HEK293 (cell line): ENCODE results near the gene HTR1A.

Experiments used
- HOXA7 ChIP-seq: sonication (generic); formaldehyde crosslinking; IDR thresholded peaks from 2 replicates; pipeline ENCODE4 v1.8.1; 2022; ENCODE audit warnings: missing genetic modification reagents, borderline replicate concordance
- KLF10 ChIP-seq: fragments of 450-650 bp; IDR thresholded peaks from 2 replicates; pipeline ENCODE4 v1.5.1; 2018; ENCODE audit warnings: missing biosample characterization, mild to moderate bottlenecking, missing genetic modification characterization
- TCF7L2 ChIP-seq: IDR thresholded peaks from 2 replicates; pipeline ENCODE4 v1.6.1; 2011; ENCODE audit warnings: low read depth, mild to moderate bottlenecking, inconsistent platforms, low read length, moderate library complexity, borderline replicate concordance
- ZBTB7A ChIP-seq: fragments of 450-650 bp; formaldehyde crosslinking; IDR thresholded peaks from 2 replicates; pipeline ENCODE4 v1.5.1; 2016; ENCODE audit warnings: low read depth, missing biosample characterization, missing genetic modification characterization
- ZNF473 ChIP-seq: fragments of 450-650 bp; formaldehyde crosslinking; IDR thresholded peaks from 2 replicates; pipeline ENCODE4 v1.5.1; 2017; ENCODE audit warnings: missing biosample characterization, missing genetic modification characterization
- ZNF561 ChIP-seq: fragments of 450-650 bp; IDR thresholded peaks from 2 replicates; pipeline ENCODE4 v1.5.1; 2018; ENCODE audit warnings: missing biosample characterization, missing genetic modification characterization, borderline replicate concordance
- ZNF747 ChIP-seq: fragments of 450-650 bp; formaldehyde crosslinking; IDR thresholded peaks from 2 replicates; pipeline ENCODE4 v1.5.1; 2016; ENCODE audit warnings: missing biosample characterization, missing genetic modification characterization
- TF ChIP-seq, protein P1 (sequence below): fragments of 450-650 bp; formaldehyde crosslinking; IDR thresholded peaks from 2 replicates; pipeline ENCODE4 v1.5.1; 2016; ENCODE audit warnings: missing biosample characterization, missing genetic modification characterization
- TF ChIP-seq, protein P2 (sequence below): fragments of 450-650 bp; formaldehyde crosslinking; IDR thresholded peaks from 2 replicates; pipeline ENCODE4 v1.5.1; 2016; ENCODE audit warnings: missing biosample characterization, missing genetic modification characterization
- TF ChIP-seq, protein P3 (sequence below): fragments of 450-650 bp; formaldehyde crosslinking; IDR thresholded peaks from 2 replicates; pipeline ENCODE4 v1.5.1; 2016; ENCODE audit warnings: missing biosample characterization, missing genetic modification characterization
- TF ChIP-seq, protein P4 (sequence below): fragments of 450-650 bp; formaldehyde crosslinking; optimal IDR thresholded peaks from 2 replicates; pipeline ENCODE3; 2016; ENCODE audit warnings: missing biosample characterization, mild to moderate bottlenecking, missing genetic modification characterization

DNA sequence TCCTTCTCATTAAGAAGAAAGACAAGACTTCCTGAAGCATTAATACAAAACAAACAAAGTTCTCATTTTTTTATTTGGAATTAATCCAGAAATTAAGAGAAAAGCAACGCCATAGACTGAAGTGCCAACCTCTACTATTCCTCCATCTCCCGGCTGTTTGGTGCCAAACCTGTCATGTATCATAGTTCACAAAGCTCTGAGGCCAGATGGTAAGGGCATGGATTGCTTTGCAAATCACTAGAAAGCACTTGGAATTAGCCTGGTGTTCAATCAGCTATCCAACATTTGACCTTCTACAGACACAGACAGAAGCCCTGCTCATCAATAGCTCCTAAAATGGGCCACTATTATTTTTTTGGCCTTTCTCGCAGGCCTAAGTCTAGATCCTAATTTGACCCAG, 33.8 kb downstream of the HTR1A start:
- TF ChIP-seq, protein P1, sequence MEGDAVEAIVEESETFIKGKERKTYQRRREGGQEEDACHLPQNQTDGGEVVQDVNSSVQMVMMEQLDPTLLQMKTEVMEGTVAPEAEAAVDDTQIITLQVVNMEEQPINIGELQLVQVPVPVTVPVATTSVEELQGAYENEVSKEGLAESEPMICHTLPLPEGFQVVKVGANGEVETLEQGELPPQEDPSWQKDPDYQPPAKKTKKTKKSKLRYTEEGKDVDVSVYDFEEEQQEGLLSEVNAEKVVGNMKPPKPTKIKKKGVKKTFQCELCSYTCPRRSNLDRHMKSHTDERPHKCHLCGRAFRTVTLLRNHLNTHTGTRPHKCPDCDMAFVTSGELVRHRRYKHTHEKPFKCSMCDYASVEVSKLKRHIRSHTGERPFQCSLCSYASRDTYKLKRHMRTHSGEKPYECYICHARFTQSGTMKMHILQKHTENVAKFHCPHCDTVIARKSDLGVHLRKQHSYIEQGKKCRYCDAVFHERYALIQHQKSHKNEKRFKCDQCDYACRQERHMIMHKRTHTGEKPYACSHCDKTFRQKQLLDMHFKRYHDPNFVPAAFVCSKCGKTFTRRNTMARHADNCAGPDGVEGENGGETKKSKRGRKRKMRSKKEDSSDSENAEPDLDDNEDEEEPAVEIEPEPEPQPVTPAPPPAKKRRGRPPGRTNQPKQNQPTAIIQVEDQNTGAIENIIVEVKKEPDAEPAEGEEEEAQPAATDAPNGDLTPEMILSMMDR (tag by site-specific recombination) = no peak
- TF ChIP-seq ZNF561 (tag by site-specific recombination) (no peak), ZNF747 (tag by site-specific recombination) (no peak), KLF10 (no peak), TCF7L2 (no peak), ZBTB7A (tag by site-specific recombination) (no peak), ZNF473 (tag by site-specific recombination) (no peak), HOXA7 (no peak)
- TF ChIP-seq, protein P2, sequence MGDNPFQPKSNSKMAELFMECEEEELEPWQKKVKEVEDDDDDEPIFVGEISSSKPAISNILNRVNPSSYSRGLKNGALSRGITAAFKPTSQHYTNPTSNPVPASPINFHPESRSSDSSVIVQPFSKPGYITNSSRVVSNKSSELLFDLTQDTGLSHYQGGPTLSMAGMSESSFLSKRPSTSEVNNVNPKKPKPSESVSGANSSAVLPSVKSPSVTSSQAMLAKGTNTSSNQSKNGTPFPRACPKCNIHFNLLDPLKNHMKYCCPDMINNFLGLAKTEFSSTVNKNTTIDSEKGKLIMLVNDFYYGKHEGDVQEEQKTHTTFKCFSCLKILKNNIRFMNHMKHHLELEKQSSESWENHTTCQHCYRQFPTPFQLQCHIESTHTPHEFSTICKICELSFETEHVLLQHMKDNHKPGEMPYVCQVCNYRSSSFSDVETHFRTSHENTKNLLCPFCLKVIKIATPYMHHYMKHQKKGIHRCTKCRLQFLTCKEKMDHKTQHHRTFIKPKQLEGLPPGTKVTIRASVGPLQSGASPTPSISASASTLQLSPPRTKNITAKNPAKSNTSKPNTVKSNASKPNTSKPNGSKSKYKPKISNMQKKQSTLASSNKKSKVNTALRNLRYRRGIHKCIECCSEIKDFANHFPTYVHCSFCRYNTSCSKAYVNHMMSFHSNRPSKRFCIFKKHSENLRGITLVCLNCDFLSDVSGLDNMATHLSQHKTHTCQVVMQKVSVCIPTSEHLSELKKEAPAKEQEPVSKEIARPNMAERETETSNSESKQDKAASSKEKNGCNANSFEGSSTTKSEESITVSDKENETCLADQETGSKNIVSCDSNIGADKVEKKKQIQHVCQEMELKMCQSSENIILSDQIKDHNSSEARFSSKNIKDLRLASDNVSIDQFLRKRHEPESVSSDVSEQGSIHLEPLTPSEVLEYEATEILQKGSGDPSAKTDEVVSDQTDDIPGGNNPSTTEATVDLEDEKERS (tag by site-specific recombination) = no peak
- TF ChIP-seq, protein P3, sequence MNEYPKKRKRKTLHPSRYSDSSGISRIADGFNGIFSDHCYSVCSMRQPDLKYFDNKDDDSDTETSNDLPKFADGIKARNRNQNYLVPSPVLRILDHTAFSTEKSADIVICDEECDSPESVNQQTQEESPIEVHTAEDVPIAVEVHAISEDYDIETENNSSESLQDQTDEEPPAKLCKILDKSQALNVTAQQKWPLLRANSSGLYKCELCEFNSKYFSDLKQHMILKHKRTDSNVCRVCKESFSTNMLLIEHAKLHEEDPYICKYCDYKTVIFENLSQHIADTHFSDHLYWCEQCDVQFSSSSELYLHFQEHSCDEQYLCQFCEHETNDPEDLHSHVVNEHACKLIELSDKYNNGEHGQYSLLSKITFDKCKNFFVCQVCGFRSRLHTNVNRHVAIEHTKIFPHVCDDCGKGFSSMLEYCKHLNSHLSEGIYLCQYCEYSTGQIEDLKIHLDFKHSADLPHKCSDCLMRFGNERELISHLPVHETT (tag by site-specific recombination) = no peak
- TF ChIP-seq, protein P4, sequence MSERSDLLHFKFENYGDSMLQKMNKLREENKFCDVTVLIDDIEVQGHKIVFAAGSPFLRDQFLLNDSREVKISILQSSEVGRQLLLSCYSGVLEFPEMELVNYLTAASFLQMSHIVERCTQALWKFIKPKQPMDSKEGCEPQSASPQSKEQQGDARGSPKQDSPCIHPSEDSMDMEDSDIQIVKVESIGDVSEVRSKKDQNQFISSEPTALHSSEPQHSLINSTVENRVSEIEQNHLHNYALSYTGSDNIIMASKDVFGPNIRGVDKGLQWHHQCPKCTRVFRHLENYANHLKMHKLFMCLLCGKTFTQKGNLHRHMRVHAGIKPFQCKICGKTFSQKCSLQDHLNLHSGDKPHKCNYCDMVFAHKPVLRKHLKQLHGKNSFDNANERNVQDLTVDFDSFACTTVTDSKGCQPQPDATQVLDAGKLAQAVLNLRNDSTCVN (tag by site-specific recombination) = no peak
